Activated CD4-positive, alpha-beta T cell treated with anti-CD3 and anti-CD28 coated beads, Interleukin-10, Interleukin-2, amounts not matched to agents 100 ng/mL and 50 ng/mL, durations not matched to agents 16 hours and 8 hours (primary cell): Measurements from ENCODE around the gene BIRC2.
"Not testable (repeated sequence)": the region's sequence is repeated elsewhere in the genome, so short reads cannot be mapped to it uniquely, and the experiment has no call there.

Experiments
- DNase-seq: peaks from one replicate; pipeline ENCODE4 v3.0.0-alpha.2; 2020

The BIRC2 gene

GRCh38 chr11:102346748-102347461 is at the start of gene BIRC2:
TSS of gene BIRC2 (plus strand) at chr11:102347214. CDS start at chr11:102349855, 2,641 bp downstream.
- DNase-seq = peak; percentile 96

GRCh38 chr11:102300837-102301236 is 46.2 kb upstream of the BIRC2 start:
- not testable (repeated sequence) for DNase-seq

GRCh38 chr11:102302241-102302640 is 44.8 kb upstream of the BIRC2 start:
- DNase-seq = no peak

- no peak for DNase-seq
These were observed 42.3 kb upstream of the BIRC2 start for GRCh38 chr11:102304686-102305085.

- no peak for DNase-seq
These were observed 41.5 kb upstream of the BIRC2 start for GRCh38 chr11:102305352-102306047.

- no peak for DNase-seq
These were observed 40.9 kb upstream of the BIRC2 start for GRCh38 chr11:102306048-102306597.

- DNase-seq = no peak
These were observed 39.9 kb upstream of the BIRC2 start for GRCh38 chr11:102306817-102307726.

GRCh38 chr11:102307727-102308038 is 39.3 kb upstream of the BIRC2 start:
- DNase-seq = no peak

- DNase-seq = no peak
These were observed 37.1 kb upstream of the BIRC2 start for GRCh38 chr11:102309621-102310541.

- DNase-seq = no peak
These were observed 34.3 kb upstream of the BIRC2 start for GRCh38 chr11:102312667-102313066.

- DNase-seq = peak; percentile 48
These were observed 33.6 kb upstream of the BIRC2 start for GRCh38 chr11:102313238-102313940.

- DNase-seq = no peak
These were observed 32.2 kb upstream of the BIRC2 start for GRCh38 chr11:102314784-102315183.

- DNase-seq = peak; percentile 36
These were observed 30.6 kb upstream of the BIRC2 start for GRCh38 chr11:102316346-102316904.

GRCh38 chr11:102317099-102317767 is 29.8 kb upstream of the BIRC2 start, which contains the start of gene BIRC3:
TSS of gene BIRC3 (plus strand) at chr11:102317484. CDS start at chr11:102324510, 7,026 bp downstream.
- peak; percentile 98 for DNase-seq

- no peak for DNase-seq
These were observed 29.3 kb upstream of the BIRC2 start for GRCh38 chr11:102317768-102318103.

GRCh38 chr11:102318469-102318868 is 28.5 kb upstream of the BIRC2 start:
- DNase-seq = peak; percentile 84

- no peak for DNase-seq
These were observed 27.5 kb upstream of the BIRC2 start for GRCh38 chr11:102319544-102319943.

- DNase-seq = peak; percentile 31
These were observed 26.8 kb upstream of the BIRC2 start for GRCh38 chr11:102320188-102320587.

GRCh38 chr11:102320679-102321078 is 26.3 kb upstream of the BIRC2 start:
- DNase-seq = peak; percentile 53

GRCh38 chr11:102322560-102322959 is 24.5 kb upstream of the BIRC2 start:
- DNase-seq = peak; percentile 39
